NCI-H2227 (cell line): ENCODE data around the gene IFT57.

Experiments
- DNase-seq: peaks from one replicate; lab custom pipeline; 2025; ENCODE audit not compliant: unreplicated experiment; lab: John Stamatoyannopoulos, UW

IFT57 gene

GRCh38 chr3:108221393-108221792, 831 bp downstream of the IFT57 start:
- DNase-seq = no peak

DNA sequence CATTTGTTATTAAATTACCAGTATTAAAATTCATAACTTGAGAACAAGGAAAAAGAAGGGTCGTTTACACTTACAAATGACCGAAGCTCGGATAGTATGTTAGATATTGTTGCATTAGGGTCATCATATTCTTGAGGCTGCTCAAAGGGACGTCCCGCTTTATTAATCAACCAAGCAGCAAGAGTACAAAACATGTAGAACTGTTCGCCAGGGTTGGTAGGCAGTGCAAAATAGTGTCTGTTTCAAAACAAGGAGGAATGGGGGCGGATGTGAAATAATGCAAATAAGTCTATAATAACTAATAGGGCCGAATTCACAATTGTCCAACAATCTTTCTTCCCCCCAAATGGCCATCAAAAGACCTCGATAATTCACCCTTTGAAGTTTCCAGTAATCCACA, 2.9 kb downstream of the IFT57 start:
- no peak for DNase-seq

DNA sequence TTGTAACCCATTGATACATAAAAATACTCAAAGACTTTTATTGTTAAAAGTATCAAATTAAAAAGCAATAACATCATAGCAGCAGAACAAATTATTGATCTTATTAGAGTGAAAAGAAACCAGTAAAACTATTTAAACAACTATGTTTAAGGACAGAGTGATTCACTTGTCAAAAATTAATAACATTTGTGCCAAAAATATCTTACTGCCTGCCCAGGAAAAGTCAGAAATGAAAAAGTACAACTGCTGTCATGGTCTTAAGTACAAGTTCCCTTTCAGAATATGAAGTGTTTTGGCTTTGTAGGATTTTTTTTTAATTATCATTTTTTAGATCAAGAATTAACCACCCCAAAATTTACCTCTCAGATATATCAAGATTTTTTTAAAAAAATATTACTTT, 3.4 kb downstream of the IFT57 start:
- no peak for DNase-seq

- no peak for DNase-seq
These were observed 6.4 kb downstream of the IFT57 start for GRCh38 chr3:108215871-108216270.

- DNase-seq = no peak
These were observed 12.6 kb downstream of the IFT57 start for GRCh38 chr3:108209579-108209978.

DNA sequence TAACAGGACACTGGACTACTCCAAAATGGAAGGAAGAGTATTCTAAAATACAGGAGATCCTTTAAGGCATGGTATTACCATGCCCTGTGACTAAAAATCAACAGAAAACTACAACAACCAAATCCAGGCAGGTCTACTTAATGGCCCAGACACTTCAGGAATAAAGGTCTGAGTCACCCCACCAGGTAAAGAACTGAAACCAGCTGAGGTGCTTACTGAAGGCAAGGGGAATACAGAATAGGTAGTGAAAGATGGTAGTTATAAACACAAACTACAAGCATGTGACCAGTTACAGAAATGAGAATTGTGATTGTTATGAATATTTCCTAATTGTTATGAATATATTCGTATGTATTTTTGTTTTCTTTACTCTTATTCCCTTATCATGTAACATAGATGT, 13.4 kb downstream of the IFT57 start:
- no peak for DNase-seq

DNA sequence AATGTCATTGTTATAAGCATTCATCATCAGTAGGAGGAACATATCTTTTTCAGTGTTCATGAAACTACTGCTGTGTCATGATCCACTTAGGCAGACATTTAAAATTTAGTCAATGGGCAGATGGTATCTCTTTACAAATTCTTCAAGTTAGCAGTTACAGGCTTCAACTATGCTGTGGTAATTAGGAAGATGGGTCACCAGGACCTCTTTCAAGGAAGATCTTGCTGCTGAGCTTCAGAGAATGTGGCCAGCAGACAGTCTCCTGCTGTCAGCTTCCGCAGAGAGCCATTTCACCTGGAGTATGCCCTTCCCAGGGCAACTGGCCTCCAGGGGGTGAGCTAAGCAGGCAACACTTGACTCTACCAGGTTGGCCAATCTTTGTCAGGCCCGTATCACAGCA, 19.4 kb downstream of the IFT57 start:
- no peak for DNase-seq

GRCh38 chr3:108202080-108202479, 20.1 kb downstream of the IFT57 start:
- DNase-seq = no peak

DNA sequence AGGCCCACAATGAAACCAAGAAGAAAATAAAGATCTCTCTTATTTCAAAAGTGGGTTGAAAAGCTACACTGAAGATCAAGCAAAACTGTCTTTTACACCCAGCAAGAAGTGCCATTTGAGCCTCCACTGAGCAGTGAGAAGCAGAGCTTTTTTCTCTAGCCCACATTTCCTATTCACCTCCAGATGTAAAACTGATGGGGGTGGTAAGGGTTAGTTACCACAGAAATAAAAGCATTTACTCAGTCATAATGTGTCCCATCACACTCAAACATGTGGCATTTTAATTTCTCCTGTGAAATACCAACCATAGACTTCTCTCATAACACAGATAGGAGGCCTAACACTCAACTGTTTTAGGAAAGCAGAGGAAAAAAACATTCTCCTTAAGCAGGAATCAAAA, 21.0 kb downstream of the IFT57 start:
- DNase-seq = no peak

GRCh38 chr3:108200578-108200977, 21.6 kb downstream of the IFT57 start:
- DNase-seq = no peak

DNA sequence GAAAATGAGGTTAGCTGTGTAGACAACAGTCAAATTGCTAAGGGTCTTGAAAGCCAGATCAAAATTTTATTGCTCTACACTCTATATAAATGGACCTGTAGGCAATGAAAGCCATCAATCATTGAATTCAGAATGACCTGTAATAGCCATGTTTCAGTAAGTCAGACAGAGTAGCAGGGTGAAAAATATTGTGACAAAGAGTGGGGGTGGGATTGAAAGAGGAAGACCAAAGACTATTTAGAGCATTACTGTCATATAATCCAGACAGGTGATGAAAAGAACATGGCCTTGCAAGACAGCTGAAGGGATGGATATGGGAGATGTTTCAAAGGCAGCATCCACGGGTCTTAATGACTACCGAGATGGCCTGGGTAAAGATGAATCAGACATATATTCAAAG, 22.2 kb downstream of the IFT57 start:
- no peak for DNase-seq

GRCh38 chr3:108191394-108191793, 30.8 kb downstream of the IFT57 start:
- DNase-seq = no peak

GRCh38 chr3:108190346-108190745, 31.9 kb downstream of the IFT57 start:
- DNase-seq = no peak

- no peak for DNase-seq
These were observed 32.8 kb downstream of the IFT57 start for GRCh38 chr3:108189440-108189839.

- DNase-seq = no peak
These were observed 36.7 kb downstream of the IFT57 start for GRCh38 chr3:108185536-108185935.

DNA sequence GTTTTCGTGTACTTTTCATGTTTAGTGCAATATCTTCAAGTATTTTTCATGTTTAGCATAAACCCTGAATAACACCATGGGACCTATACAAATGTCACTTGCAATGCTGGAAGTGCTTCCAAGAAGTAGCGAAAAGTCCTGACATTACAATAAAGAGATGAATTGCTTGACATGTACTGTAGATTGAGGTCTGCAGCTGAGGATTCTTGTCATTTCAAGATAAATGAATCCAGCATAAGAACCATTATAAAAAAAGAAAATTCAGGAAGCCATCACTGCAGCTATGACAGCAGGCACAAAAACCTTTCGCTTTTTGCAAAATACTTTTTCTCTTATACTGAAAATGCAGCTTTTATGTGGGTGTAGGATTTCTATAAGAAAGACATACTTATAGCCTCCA, 37.4 kb downstream of the IFT57 start:
- DNase-seq = no peak

DNA sequence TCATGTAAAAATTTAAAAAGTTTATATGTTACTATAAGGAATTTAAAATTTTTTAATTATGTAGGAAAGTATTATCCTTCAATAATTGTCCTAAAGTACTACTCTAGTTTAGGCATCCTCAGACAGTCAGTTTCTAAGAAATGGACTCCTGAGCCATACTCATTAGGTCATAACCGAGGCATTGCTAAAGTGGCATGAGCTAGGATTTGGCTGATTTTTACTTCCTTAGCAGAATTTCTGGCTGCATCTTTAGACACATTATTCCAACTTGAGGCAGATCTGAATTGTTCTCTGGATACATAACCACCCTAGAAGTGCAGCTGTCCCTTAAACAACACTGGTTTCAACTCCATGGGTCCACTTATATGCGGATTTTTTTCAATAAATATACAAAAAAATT, 38.3 kb downstream of the IFT57 start:
- no peak for DNase-seq

GRCh38 chr3:108183181-108183580, 39.0 kb downstream of the IFT57 start:
- DNase-seq = no peak

GRCh38 chr3:108182339-108182738, 39.9 kb downstream of the IFT57 start:
- no peak for DNase-seq

DNA sequence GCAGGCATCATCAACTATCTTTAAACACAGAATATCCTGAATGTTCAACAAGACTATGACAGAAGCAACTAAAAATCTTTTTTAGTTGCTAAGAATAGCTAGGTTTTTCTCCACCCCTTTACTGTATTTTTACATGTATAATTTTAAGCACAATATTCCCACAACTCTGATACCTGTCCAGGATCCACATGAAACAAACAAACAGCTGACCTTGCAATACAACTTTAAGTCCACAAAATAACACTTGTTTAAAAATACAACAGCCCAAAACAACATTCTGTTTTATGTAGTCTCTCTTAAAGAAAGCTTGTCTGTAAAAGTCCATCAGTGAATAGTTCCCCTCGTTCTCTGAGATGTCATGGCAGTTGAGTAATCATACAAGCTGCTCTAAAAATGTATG, 41.1 kb downstream of the IFT57 start:
- DNase-seq = no peak

DNA sequence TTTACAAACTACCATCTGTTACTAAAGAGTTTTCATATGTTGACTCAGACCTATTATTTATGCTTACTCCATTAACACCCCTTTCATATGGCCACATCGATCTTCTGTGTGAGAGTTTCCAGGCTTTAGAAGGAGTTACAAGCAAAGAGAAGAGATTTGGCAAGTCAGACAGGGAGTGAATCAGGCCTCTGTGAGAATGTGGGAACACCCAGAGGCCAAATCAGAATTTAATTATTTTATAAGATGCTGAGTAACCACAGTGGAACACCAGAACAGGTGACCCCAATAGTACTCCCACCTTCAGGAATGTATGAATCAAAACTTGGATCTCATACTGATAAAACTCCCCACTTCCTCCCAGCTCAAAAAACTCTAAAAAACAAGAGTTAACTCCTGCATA, 42.0 kb downstream of the IFT57 start:
- no peak for DNase-seq

DNA sequence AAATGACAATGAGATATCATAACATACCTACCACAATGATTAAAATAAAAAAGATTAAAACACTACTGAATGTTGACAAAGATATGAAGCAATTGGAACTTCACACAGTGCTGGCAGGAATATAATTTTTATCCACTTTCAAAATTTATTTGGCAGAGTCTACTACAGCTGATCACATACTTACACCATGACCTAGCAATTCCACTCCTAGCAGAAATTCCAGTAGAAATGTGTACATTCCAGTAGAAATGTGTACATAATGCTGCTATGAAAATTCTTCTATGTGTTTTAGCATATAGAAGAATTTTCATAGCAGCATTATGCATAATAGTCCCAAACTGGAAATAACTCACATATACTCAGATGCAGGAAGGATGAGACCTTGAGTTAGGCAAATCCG, 43.5 kb downstream of the IFT57 start:
- DNase-seq = no peak

DNA sequence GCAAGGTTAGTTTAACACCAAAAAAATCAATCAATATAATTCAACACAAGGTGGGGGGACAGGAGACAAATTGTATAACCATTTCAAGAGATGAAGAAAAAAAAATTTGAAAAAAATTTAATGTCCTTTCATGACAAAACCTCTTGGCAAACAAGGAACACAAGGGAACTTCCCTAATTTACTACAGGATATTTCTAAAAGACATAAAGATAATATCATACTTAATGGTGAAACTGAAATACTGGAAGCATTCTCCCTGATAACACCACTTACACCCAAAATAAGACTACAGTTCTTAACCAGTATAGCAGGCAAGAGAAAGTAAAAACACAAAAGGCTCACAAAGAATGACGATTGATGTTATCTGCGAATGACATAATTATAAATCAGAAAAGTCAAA, 44.7 kb downstream of the IFT57 start:
- DNase-seq = no peak

DNA sequence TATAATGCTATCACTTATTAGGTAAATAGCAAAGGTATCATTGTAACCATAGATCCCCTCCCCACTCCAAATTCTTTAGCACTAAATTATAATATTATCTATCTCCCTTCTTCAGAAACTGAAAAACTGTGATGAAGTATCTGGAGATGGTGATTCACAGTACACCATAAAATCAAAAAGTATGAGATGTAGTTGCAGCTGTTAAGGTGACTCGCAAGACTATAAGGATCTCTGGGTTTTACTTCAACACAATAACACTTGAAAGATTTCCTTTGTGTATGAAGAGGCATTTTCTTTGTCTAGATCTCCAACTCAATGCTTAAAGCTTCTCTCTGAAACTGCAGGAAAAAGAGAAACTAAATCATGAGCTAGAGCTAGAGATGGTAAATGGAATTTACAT, 46.9 kb downstream of the IFT57 start:
- DNase-seq = no peak
